SU-DHL-6 (cell line): Measurements from ENCODE around the gene RUNX1.

Experiments
- H2AFZ ChIP-seq: fragments of 200-600 bp; sonication (generic); 2 replicates; pipeline ENCODE4 v1.6.1; 2014; ENCODE audit warnings: low read depth, mild to moderate bottlenecking, moderate library complexity, mixed read lengths, antibody characterized with exemption, low read length; ENCODE audit not compliant: severe bottlenecking
- H3F3A ChIP-seq: fragments of 200-600 bp; shearing (Covaris generic); 2 replicates; pipeline ENCODE4 v1.6.0; 2016; ENCODE audit warnings: antibody characterized with exemption, mild to moderate bottlenecking; ENCODE audit not compliant: insufficient read depth
- H3K27ac ChIP-seq: fragments of 200-600 bp; sonication (generic); 2 replicates; pipeline ENCODE4 v1.5.1; 2016; ENCODE audit warnings: low read depth, mild to moderate bottlenecking, low read length, moderate library complexity, mixed read lengths
- H3K27me3 ChIP-seq: fragments of 200-600 bp; sonication (generic), shearing (Covaris generic); 2 replicates; pipeline ENCODE4 v1.6.0; 2014; ENCODE audit warnings: mild to moderate bottlenecking, low read length
- H3K36me3 ChIP-seq: fragments of 200-600 bp; sonication (generic); 2 replicates; pipeline ENCODE4 v1.6.1; 2014; ENCODE audit warnings: mild to moderate bottlenecking, low read length, mixed read lengths
- H3K4me2 ChIP-seq: fragments of 300-600, 200-600 bp; shearing (Covaris generic), sonication (generic); 2 replicates; pipeline ENCODE4 v1.6.0; 2014; ENCODE audit warnings: low read length, low read depth, mild to moderate bottlenecking; ENCODE audit not compliant: poor library complexity, severe bottlenecking
- H3K4me3 ChIP-seq: fragments of 200-600 bp; sonication (generic); 2 replicates; pipeline ENCODE4 v1.5.1; 2014; ENCODE audit warnings: antibody characterized with exemption, low read length, mild to moderate bottlenecking, mixed read lengths; ENCODE audit not compliant: insufficient read depth, poor library complexity, severe bottlenecking
- H3K79me2 ChIP-seq: fragments of 200-600 bp; sonication (generic); 2 replicates; pipeline ENCODE4 v1.6.1; 2014; ENCODE audit warnings: mild to moderate bottlenecking, low read length, moderate library complexity; ENCODE audit not compliant: insufficient read depth
- H3K9ac ChIP-seq: fragments of 200-600 bp; sonication (generic); 2 replicates; pipeline ENCODE4 v1.7.0; 2014; ENCODE audit warnings: mild to moderate bottlenecking, low read length
- H3K9me2 ChIP-seq: fragments of 200-600 bp; sonication (generic); replicated peaks from 2 replicates; pipeline ENCODE4 v1.6.1; 2014; ENCODE audit warnings: low read length; ENCODE audit not compliant: insufficient read depth
- H3K9me3 ChIP-seq: fragments of 200-600 bp; sonication (generic); 2 replicates; pipeline ENCODE4 v1.6.1; 2014; ENCODE audit warnings: low read length, mixed read lengths; ENCODE audit not compliant: insufficient read depth
- H4K20me1 ChIP-seq: fragments of 200-600 bp; sonication (generic); 2 replicates; pipeline ENCODE4 v1.6.1; 2014; ENCODE audit warnings: low read depth, mild to moderate bottlenecking, antibody characterized with exemption, low read length, moderate library complexity, mixed read lengths
- CTCF ChIP-seq: fragments of 200-600 bp; sonication (generic); IDR thresholded peaks from one replicate; pipeline ENCODE4 v1.5.1; 2017; ENCODE audit warnings: antibody characterized with exemption, mild to moderate bottlenecking, low read length, moderate library complexity; ENCODE audit not compliant: insufficient read depth, poor library complexity, severe bottlenecking
- EZH2phosphoT487 ChIP-seq: fragments of 200-600 bp; sonication (generic), shearing (Covaris generic); conservative IDR thresholded peaks from 2 replicates; pipeline ENCODE4 v1.6.1; 2018; ENCODE audit warnings: mild to moderate bottlenecking, antibody characterized with exemption, low read length, moderate library complexity, mixed read lengths

The RUNX1 gene

GRCh38 chr21:35021546-35021945 is 27.6 kb downstream of the RUNX1 start:
- Histone ChIP-seq H3F3A (peaks cover 6% of the 10 kb centered on the region; the same call in 1 of the 2 replicates), H2AFZ (no peak overlapping the region), H3K79me2 (peaks cover 94% of the 10 kb centered on the region), H3K27me3 (no peaks in the 10 kb centered on the region), H4K20me1 (peaks cover 24% of the 10 kb centered on the region; the same call in 1 of the 2 replicates), H3K9ac (no peak overlapping the region), H3K27ac (no peak overlapping the region), H3K4me3 (no peak overlapping the region), H3K4me2 (no peak overlapping the region), H3K9me3 (no peaks in the 10 kb centered on the region), H3K36me3 (no peaks in the 10 kb centered on the region), H3K9me2 (no peaks in the 10 kb centered on the region)
- TF ChIP-seq EZH2phosphoT487 (no peak), CTCF (no peak)

GRCh38 chr21:35020902-35021301 is 28.2 kb downstream of the RUNX1 start:
- Histone ChIP-seq H3F3A (no peaks in the 10 kb centered on the region; the same call in 1 of the 2 replicates), H3K27me3 (no peaks in the 10 kb centered on the region), H3K4me3 (no peak overlapping the region), H2AFZ (no peak overlapping the region), H3K9me2 (no peaks in the 10 kb centered on the region), H3K79me2 (peaks cover 94% of the 10 kb centered on the region), H3K4me2 (peak overlapping the region; percentile 9), H3K9me3 (no peaks in the 10 kb centered on the region), H3K27ac (no peak overlapping the region), H3K9ac (no peak overlapping the region), H4K20me1 (peaks cover 24% of the 10 kb centered on the region; the same call in 1 of the 2 replicates), H3K36me3 (no peaks in the 10 kb centered on the region)
- TF ChIP-seq EZH2phosphoT487 (no peak), CTCF (no peak)

GRCh38 chr21:35020436-35020835 is 28.7 kb downstream of the RUNX1 start:
- Histone ChIP-seq H3K36me3 (no peaks in the 10 kb centered on the region), H4K20me1 (peaks cover 19% of the 10 kb centered on the region; the same call in 1 of the 2 replicates), H3K9me3 (no peaks in the 10 kb centered on the region), H3K9ac (no peak overlapping the region), H3K4me3 (no peak overlapping the region), H3F3A (no peaks in the 10 kb centered on the region), H3K27me3 (no peaks in the 10 kb centered on the region), H2AFZ (no peak overlapping the region), H3K79me2 (peaks cover 94% of the 10 kb centered on the region), H3K27ac (0 out of 2 replicates have a peak overlapping the region, but pooled peaks have one; percentile 0), H3K4me2 (peak overlapping the region; percentile 9), H3K9me2 (no peaks in the 10 kb centered on the region)
- TF ChIP-seq EZH2phosphoT487, result no peak
- TF ChIP-seq CTCF, result no peak

GRCh38 chr21:35019631-35020032 is 29.5 kb downstream of the RUNX1 start:
- H3K4me2 ChIP-seq, result no peak overlapping the region
- no peaks in the 10 kb centered on the region for H3K36me3 ChIP-seq
- H3K9me3 ChIP-seq, result no peaks in the 10 kb centered on the region
- no peak for TF ChIP-seq EZH2phosphoT487
- TF ChIP-seq CTCF, result no peak
- H3K27ac ChIP-seq, result no peak overlapping the region
- no peaks in the 10 kb centered on the region for H3K27me3 ChIP-seq
- no peak overlapping the region for H3K9ac ChIP-seq
- H3K79me2 ChIP-seq, result peaks cover 94% of the 10 kb centered on the region
- H3K4me3 ChIP-seq, result no peak overlapping the region
- no peaks in the 10 kb centered on the region for H3F3A ChIP-seq
- no peak overlapping the region for H2AFZ ChIP-seq
- peaks cover 11% of the 10 kb centered on the region; the same call in 1 of the 2 replicates for H4K20me1 ChIP-seq
- no peaks in the 10 kb centered on the region for H3K9me2 ChIP-seq
